HepG2 (cell line): ENCODE measurements around the gene ZC3H12A. TPM values are rescaled to one million over a fixed set of nuclear protein-coding genes. Genes with fewer than 3 reads are reported as not detected.
A peak's percentile ranks its signal among the peaks of the same experiment; 100 is the strongest.

Experiments used
- ATAC-seq: fragments of 200-7000 bp; cut with Tn5 transposase; 3 replicates; pipeline ENCODE4 v1.9.1; 2020; ENCODE audit warnings: mild to moderate bottlenecking, moderate library complexity
- BruUV-seq: library from RNA; stranded (reverse); fragments of 400-500 nt; replicated peaks from 2 replicates; lab custom pipeline; 2021; lab: Mats Ljungman, UMichigan
- CTCF ChIA-PET: fragments of 300-600 bp; formaldehyde crosslinking; extraction: SDS; loops from one replicate; lab custom pipeline; 2021; ENCODE audit warnings: low total read pairs, inconsistent platforms, low intra/inter-chr PET ratio; lab: Yijun Ruan, JAX
- POLR2A ChIA-PET: fragments of 350-600 bp; sonication (Branson Sonifier 250); formaldehyde crosslinking; loops from one replicate; lab custom pipeline; 2020; ENCODE audit warnings: antibody characterized with exemption, inconsistent platforms; lab: Yijun Ruan, JAX
- DNase-seq: peaks from one replicate; pipeline ENCODE4 v3.0.0-alpha.2; 2015; ENCODE audit warnings: low spot score
- FAIRE-seq: peaks from 3 replicates; lab custom pipeline; 2011; peaks lifted over from hg19 to GRCh38; lab: Jason Lieb, UNC
- H2AFZ ChIP-seq: one replicate; pipeline ENCODE4 v1.6.1; 2011; ENCODE audit warnings: low read length, inconsistent platforms
- H3K27ac ChIP-seq: fragments of 300-600 bp; 3 replicates; pipeline ENCODE4 v1.8.0; 2011; ENCODE audit warnings: mixed run types, mild to moderate bottlenecking, mixed read lengths, low read length, inconsistent platforms; ENCODE audit not compliant: insufficient read depth; ENCODE audit errors: extremely low read length
- H3K27me3 ChIP-seq, 2 experiments: fragments of 200-600 bp in 1 of 2; 2 replicates in 1 of 2; 3 replicates in 1 of 2; pipeline versions ENCODE4 v1.6.0 to v1.8.0; 2011; ENCODE audit warnings: low read length in 2 of 2, mild to moderate bottlenecking in 2 of 2, moderate library complexity in 2 of 2, inconsistent platforms in 1 of 2; ENCODE audit not compliant: insufficient read depth in 2 of 2, control insufficient read depth in 1 of 2
- H3K36me3 ChIP-seq, 2 experiments: fragments of 200-600 bp in 1 of 2; replicated peaks in 1 of 2; 2 replicates in 1 of 2; 3 replicates in 1 of 2; pipeline versions ENCODE4 v1.5.1 to v1.8.0; 2011; ENCODE audit warnings: low read length in 2 of 2, inconsistent platforms in 1 of 2; ENCODE audit not compliant: insufficient read depth in 2 of 2, control insufficient read depth in 1 of 2
- H3K4me1 ChIP-seq: 2 replicates; pipeline ENCODE4 v1.5.1; 2012; ENCODE audit warnings: low read length, inconsistent platforms; ENCODE audit not compliant: insufficient read depth
- H3K4me2 ChIP-seq: 2 replicates; pipeline ENCODE4 v1.6.0; 2011; ENCODE audit warnings: low read depth, low read length, inconsistent platforms
- H3K4me3 ChIP-seq, 3 experiments: fragments of 200-600 bp in 1 of 3; sonication (generic), shearing (Covaris generic) in 1 of 3; replicated peaks in 1 of 3; 2 replicates each; pipeline ENCODE4 v1.5.1; 2011 to 2016; ENCODE audit warnings: low read length in 3 of 3, inconsistent platforms in 2 of 3, low read depth in 2 of 3, mild to moderate bottlenecking in 2 of 3, control low read depth in 1 of 3, mixed read lengths in 1 of 3; ENCODE audit not compliant: insufficient read depth in 1 of 3
- H3K79me2 ChIP-seq: one replicate; pipeline ENCODE4 v1.6.1; 2011; ENCODE audit warnings: low read length, inconsistent platforms; ENCODE audit not compliant: insufficient read depth
- H3K9ac ChIP-seq: 2 replicates; pipeline ENCODE4 v1.6.0; 2011; ENCODE audit warnings: mild to moderate bottlenecking, low read depth, low read length, inconsistent platforms; ENCODE audit not compliant: insufficient read depth
- H3K9me3 ChIP-seq: 2 replicates; pipeline ENCODE4 v1.5.1; 2012; ENCODE audit warnings: mild to moderate bottlenecking, low read length
- H4K20me1 ChIP-seq: 2 replicates; pipeline ENCODE4 v1.6.0; 2011; ENCODE audit warnings: inconsistent platforms, mild to moderate bottlenecking, low read length, moderate library complexity; ENCODE audit not compliant: insufficient read depth
- DR1 ChIP-seq: sonication (generic); formaldehyde crosslinking; IDR thresholded peaks from 2 replicates; pipeline ENCODE4 v1.8.0; 2021; ENCODE audit warnings: mild to moderate bottlenecking, missing genetic modification reagents, inconsistent platforms
- EED ChIP-seq: sonication (generic); formaldehyde crosslinking; IDR thresholded peaks from 2 replicates; pipeline ENCODE4 v1.5.0; 2020; ENCODE audit warnings: mild to moderate bottlenecking, missing genetic modification reagents
- IKZF4 ChIP-seq: sonication (generic); formaldehyde crosslinking; IDR thresholded peaks from 2 replicates; pipeline ENCODE4 v1.5.1; 2020; ENCODE audit warnings: borderline replicate concordance, mild to moderate bottlenecking, low read depth, missing genetic modification reagents; ENCODE audit errors: not compliant biosample characterization
- KDM2A ChIP-seq: sonication (generic); formaldehyde crosslinking; IDR thresholded peaks from 2 replicates; pipeline ENCODE4 v1.4.0; 2020; ENCODE audit warnings: low read depth, missing genetic modification reagents, borderline replicate concordance
- POGK ChIP-seq: sonication (generic); formaldehyde crosslinking; conservative IDR thresholded peaks from 2 replicates; pipeline ENCODE4 v1.8.0; 2022; ENCODE audit warnings: mild to moderate bottlenecking, moderate library complexity, missing genetic modification reagents
- PRDM4 ChIP-seq: sonication (generic); formaldehyde crosslinking; IDR thresholded peaks from 2 replicates; pipeline ENCODE4 v1.9.0; 2021; ENCODE audit warnings: missing genetic modification reagents, borderline replicate concordance
- SMC3 ChIP-seq: IDR thresholded peaks from 2 replicates; pipeline ENCODE4 v1.6.1; 2011; ENCODE audit warnings: low read length, improper control_type of control experiment
- STAT5B ChIP-seq: sonication (generic); formaldehyde crosslinking; IDR thresholded peaks from 2 replicates; pipeline ENCODE4 v1.4.0; 2020; ENCODE audit warnings: missing genetic modification reagents
- YEATS2 ChIP-seq: sonication (generic); formaldehyde crosslinking; IDR thresholded peaks from 2 replicates; pipeline ENCODE4 v1.4.0; 2020; ENCODE audit warnings: missing genetic modification reagents, borderline replicate concordance
- ZNF296 ChIP-seq: sonication (generic); formaldehyde crosslinking; conservative IDR thresholded peaks from 2 replicates; pipeline ENCODE4 v1.5.0; 2020; ENCODE audit warnings: mild to moderate bottlenecking, missing genetic modification reagents
- ZNF317 ChIP-seq: sonication (generic); formaldehyde crosslinking; IDR thresholded peaks from 2 replicates; pipeline ENCODE4 v1.5.0; 2020; ENCODE audit warnings: mild to moderate bottlenecking, missing genetic modification reagents
- ZNF44 ChIP-seq: sonication (generic); formaldehyde crosslinking; IDR thresholded peaks from 2 replicates; pipeline ENCODE4 v1.5.1; 2020; ENCODE audit warnings: mild to moderate bottlenecking, missing genetic modification reagents
- ZNF547 ChIP-seq: sonication (generic); formaldehyde crosslinking; IDR thresholded peaks from 2 replicates; pipeline ENCODE4 v1.5.1; 2020; ENCODE audit warnings: mild to moderate bottlenecking, missing genetic modification reagents
- ZNF572 ChIP-seq: sonication (generic); formaldehyde crosslinking; IDR thresholded peaks from 2 replicates; pipeline ENCODE4 v1.5.1; 2020; ENCODE audit warnings: mild to moderate bottlenecking, missing genetic modification reagents
- ZNF841 ChIP-seq: sonication (generic); formaldehyde crosslinking; IDR thresholded peaks from 2 replicates; pipeline ENCODE4 v1.8.1; 2023; ENCODE audit warnings: missing genetic modification reagents, borderline replicate concordance
- WGBS: methylation state at CpG from one replicate; pipeline ENCODE4 v1.1.6; 2017; ENCODE audit warnings: low lambda C conversion rate; 5-methylcytosine and 5-hydroxymethylcytosine counted together
- in situ Hi-C: cut with HindIII; loops from 2 replicates; pipeline ENCODE4 v1.10.0; 2017; ENCODE audit warnings: low pct_unique_long_range_greater_than_20kb; ENCODE audit not compliant: extremely low pct_ligation_motif_present
- intact Hi-C: fragments of 100-400 bp; cut with micrococcal nuclease; formaldehyde crosslinking; loops from one replicate; pipeline ENCODE4 v1.10.0; 2022; ENCODE audit not compliant: unreplicated experiment
- polyA plus RNA-seq, 8 experiments: library from polyadenylated mRNA; depleted of rRNA in 3 of 8; stranded (reverse) in 7 of 8; unstranded in 1 of 8; fragments of >200 nt; fragmentation: Illumina TruSeq in 4 of 8; extraction: Trizol in 4 of 8; gene quantifications; 2 replicates each; pipeline versions ENCODE4 v1.2.1 to v1.2.3, GENCODE V29; 2011 to 2016; ENCODE audit warnings: low read depth in 4 of 8, missing spikeins in 1 of 8, mixed read lengths in 1 of 8; ENCODE audit not compliant: insufficient read depth in 1 of 8
- total RNA-seq, 5 experiments: library from RNA; depleted of rRNA; stranded (reverse); fragments of >200 nt; fragmentation: Illumina TruSeq; extraction: Trizol; gene quantifications; 2 replicates each; pipeline ENCODE4 v1.2.3, GENCODE V29; 2016; ENCODE audit warnings: low read depth in 1 of 5
- TF ChIP-seq, protein P1 (sequence below): fragments of 450-650 bp; IDR thresholded peaks from 2 replicates; pipeline ENCODE4 v1.6.1; 2016
- TF ChIP-seq, protein P2 (sequence below): sonication (generic); formaldehyde crosslinking; IDR thresholded peaks from 2 replicates; pipeline ENCODE4 v1.8.0; 2022; ENCODE audit warnings: missing genetic modification reagents, low read depth, mild to moderate bottlenecking, borderline replicate concordance

The ZC3H12A gene
- total and polyA plus RNA-seq, 2 of the 13 experiments (the other 11 are each of a cell fraction or from before 2014, with no cell fraction given): 6.8 to 13.3 TPM

DNA sequence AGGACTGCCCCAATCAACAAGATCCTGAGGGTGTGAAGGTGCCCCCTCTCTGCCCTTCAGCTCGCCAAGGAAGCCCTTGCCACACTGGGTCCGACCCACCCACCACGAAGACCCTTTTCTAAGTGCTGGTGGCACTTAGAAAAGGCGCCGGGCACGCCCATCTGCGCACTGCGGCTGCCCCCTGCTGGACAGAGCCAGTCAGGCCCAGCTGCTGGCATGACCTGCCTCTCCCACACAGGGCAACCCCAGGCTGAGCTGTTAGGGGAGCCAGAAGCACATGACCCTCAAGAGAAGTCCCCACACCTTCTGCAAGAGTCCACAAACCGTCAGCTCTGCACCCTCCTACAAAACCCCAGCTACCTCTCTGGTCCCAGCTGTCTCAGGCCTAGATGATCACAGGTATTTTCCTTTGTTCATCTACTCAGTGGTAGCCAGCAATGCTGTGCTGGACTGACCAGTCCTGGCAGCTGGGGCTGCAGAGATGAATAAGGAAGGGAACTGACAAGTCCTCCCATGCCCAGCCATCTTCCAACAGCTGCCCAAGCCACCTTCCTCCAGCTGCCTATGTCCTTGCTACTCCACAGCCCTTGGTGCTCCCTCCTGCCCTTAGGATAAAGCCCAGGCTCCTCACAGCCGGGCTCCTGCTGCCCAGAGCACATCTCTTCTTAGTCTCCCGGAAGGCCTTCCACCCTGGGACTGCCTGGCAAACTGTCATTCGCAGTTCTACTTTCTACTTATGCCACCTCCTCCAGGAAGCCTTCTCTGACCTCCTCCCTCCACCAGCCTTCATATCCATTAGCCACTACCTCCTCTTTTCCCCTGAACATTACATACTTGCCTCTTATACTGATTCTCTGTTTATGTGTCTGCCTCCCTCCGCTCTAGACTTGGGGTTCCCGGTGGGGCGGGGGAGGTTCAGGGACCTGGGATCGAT, 39.8 kb upstream of the ZC3H12A start:
- H3K79me2 ChIP-seq: no peaks in the 10 kb centered on the region
- no peaks in the 10 kb centered on the region for H3K4me1 ChIP-seq
- BruUV-seq: no TSS peak
- DNase-seq (peak; percentile 25), ATAC-seq (peak; percentile 92), FAIRE-seq (no peak)
- intact Hi-C loops: loop anchor here (5.0 kb wide), 2 partner anchors 337 to 917 kb away; no protein-coding TSS in a partner anchor
- peaks cover 4% of the 10 kb centered on the region; the same call in 1 of the 2 replicates for H4K20me1 ChIP-seq
- H3K4me3 ChIP-seq: no peak overlapping the region
- 2% methylated on average over 6 of the region's 16 CpGs for WGBS
- ChIA-PET CTCF (interaction anchor here (0.7 to 1.8 kb wide), 2 partner anchors 731 to 881 kb away, joined by 3 to 7 read pairs; no protein-coding TSS in a partner anchor), POLR2A (no interaction called here)
- no peak overlapping the region for H3K27ac ChIP-seq
- in situ Hi-C loops: loop anchor here (10.0 to 25.0 kb wide), 2 partner anchors 722 to 880 kb away; no protein-coding TSS in a partner anchor
- H3K36me3 ChIP-seq: no peaks in the 10 kb centered on the region
- H3K9ac ChIP-seq: no peak overlapping the region
- H2AFZ ChIP-seq: no peak overlapping the region
- H3K4me2 ChIP-seq: no peak overlapping the region
- peaks cover 5 to 66% of the 10 kb centered on the region in 2 experiments; a peak in 4 of 5 replicates for H3K27me3 ChIP-seq
- H3K9me3 ChIP-seq: no peaks in the 10 kb centered on the region
- no peak for TF ChIP-seq ZNF547 (CRISPR knock-in tag)
- no peak for TF ChIP-seq EED (CRISPR knock-in tag)
- 0 out of 2 replicates have a peak, but pooled peaks have one; percentile 56 for TF ChIP-seq ZNF572 (CRISPR knock-in tag)
- TF ChIP-seq DR1 (CRISPR knock-in tag): no peak
- TF ChIP-seq, protein P1, sequence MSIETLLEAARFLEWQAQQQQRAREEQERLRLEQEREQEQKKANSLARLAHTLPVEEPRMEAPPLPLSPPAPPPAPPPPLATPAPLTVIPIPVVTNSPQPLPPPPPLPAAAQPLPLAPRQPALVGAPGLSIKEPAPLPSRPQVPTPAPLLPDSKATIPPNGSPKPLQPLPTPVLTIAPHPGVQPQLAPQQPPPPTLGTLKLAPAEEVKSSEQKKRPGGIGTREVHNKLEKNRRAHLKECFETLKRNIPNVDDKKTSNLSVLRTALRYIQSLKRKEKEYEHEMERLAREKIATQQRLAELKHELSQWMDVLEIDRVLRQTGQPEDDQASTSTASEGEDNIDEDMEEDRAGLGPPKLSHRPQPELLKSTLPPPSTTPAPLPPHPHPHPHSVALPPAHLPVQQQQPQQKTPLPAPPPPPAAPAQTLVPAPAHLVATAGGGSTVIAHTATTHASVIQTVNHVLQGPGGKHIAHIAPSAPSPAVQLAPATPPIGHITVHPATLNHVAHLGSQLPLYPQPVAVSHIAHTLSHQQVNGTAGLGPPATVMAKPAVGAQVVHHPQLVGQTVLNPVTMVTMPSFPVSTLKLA: no peak
- no peak for TF ChIP-seq IKZF4 (CRISPR knock-in tag)
- TF ChIP-seq ZNF841: no peak
- peak; percentile 43; the same call in 1 of the 2 replicates for TF ChIP-seq KDM2A (CRISPR knock-in tag)
- TF ChIP-seq, protein P2, sequence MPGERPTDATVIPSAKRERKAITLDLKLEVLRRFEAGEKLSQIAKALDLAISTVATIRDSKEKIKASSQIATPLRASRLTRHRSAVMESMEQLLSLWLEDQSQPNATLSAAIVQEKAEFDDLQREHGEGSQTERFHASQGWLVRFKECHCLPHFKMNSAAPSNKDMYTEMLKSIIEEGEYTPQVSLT (CRISPR knock-in tag): no peak
- TF ChIP-seq ZNF317 (CRISPR knock-in tag): no peak
- TF ChIP-seq POGK (CRISPR knock-in tag): no peak
- TF ChIP-seq STAT5B (CRISPR knock-in tag): no peak
- TF ChIP-seq SMC3: peak; percentile 20; the same call in 1 of the 2 replicates
- TF ChIP-seq ZNF44 (CRISPR knock-in tag): no peak
- TF ChIP-seq YEATS2 (CRISPR knock-in tag): no peak
- no peak for TF ChIP-seq PRDM4 (CRISPR knock-in tag)
- TF ChIP-seq ZNF296: no peak
